ENCODE measurements around the gene STAB1. TPM values are rescaled to one million over a fixed set of nuclear protein-coding genes. Genes with fewer than 3 reads are reported as not detected.

STAB1 gene
- total and polyA plus RNA-seq, 2 of the 13 experiments (the other 11 are each of a cell fraction or from before 2014, with no cell fraction given): 0.09 to 0.34 TPM

DNA sequence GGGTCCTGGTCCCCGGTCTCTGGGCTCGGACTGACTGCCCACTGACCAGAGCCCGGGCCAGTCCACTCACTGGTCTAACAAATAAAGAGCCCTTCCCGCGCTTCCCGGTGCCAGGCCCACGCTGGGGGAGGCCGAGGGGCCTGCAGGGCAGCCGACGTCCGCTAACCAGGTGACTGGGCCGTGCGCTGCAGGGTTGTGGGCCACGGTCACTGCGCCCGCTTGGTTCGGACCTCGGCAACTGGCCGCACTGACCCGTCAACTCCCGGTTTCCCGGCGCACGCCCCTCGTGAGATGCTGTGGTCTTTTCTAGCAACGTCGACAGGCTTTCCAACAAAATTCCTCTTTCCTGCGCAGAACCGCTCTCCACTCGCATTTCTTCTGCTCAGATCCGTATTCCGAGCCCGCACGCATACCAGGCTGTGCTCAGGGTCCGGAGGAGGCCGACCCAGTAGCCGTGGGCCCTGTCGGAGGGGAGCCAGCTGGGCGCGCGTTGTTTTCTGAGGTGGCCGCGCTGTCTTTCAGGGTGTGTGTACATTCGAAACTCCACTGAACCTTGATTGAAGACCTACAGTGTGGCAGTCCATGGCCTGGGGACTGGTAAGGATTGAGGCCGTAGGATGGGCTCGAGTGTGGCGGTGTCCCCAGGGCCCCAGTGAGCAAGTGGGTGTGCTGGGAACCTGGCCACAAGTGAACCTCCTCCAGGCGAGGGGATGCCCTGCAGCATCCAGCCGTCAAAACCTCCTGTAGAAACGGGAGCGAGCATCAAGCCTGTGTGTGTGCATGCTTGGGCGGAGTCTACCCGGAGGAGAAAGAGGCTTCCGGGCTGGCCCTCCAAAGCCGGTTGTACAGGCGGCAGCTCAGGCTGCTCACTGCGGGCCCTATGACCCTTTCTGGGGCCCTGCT is 39.4 kb downstream of the STAB1 start (continued):
- 0 out of 2 replicates have a peak, but pooled peaks have one; percentile 17 for TF ChIP-seq ZSCAN21 (CRISPR knock-in tag; IDR thresholded peaks at IDR 0.05; ENCODE audit: borderline replicate concordance)
- TF ChIP-seq SETDB1 (CRISPR knock-in tag; IDR thresholded peaks at IDR 0.05; ENCODE audit: borderline replicate concordance): no peak
- no peak for TF ChIP-seq CBX2 (IDR thresholded peaks at IDR 0.05; ENCODE audit: low read depth, low read length)
- TF ChIP-seq CBX2 (CRISPR knock-in tag; IDR thresholded peaks at IDR 0.05; ENCODE audit: low read depth): no peak
- TF ChIP-seq WIZ (CRISPR knock-in tag; IDR thresholded peaks at IDR 0.05): peak; percentile 18; the same call in 1 of the 2 replicates
- no peak for TF ChIP-seq ZNF879 (CRISPR knock-in tag; IDR thresholded peaks at IDR 0.05)
- TF ChIP-seq, protein P1, sequence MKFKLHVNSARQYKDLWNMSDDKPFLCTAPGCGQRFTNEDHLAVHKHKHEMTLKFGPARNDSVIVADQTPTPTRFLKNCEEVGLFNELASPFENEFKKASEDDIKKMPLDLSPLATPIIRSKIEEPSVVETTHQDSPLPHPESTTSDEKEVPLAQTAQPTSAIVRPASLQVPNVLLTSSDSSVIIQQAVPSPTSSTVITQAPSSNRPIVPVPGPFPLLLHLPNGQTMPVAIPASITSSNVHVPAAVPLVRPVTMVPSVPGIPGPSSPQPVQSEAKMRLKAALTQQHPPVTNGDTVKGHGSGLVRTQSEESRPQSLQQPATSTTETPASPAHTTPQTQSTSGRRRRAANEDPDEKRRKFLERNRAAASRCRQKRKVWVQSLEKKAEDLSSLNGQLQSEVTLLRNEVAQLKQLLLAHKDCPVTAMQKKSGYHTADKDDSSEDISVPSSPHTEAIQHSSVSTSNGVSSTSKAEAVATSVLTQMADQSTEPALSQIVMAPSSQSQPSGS (CRISPR knock-in tag; IDR thresholded peaks at IDR 0.05): no peak
- TF ChIP-seq ADNP (CRISPR knock-in tag; IDR thresholded peaks at IDR 0.05): no peak
- TF ChIP-seq IKZF1 (IDR thresholded peaks at IDR 0.05): no peak
- no peak for TF ChIP-seq ZNF562 (CRISPR knock-in tag; IDR thresholded peaks at IDR 0.05; ENCODE audit: borderline replicate concordance)
- no peak for TF ChIP-seq PHF5A (CRISPR knock-in tag; IDR thresholded peaks at IDR 0.05; ENCODE audit: low read depth, unreplicated experiment)
- TF ChIP-seq PHF20 (CRISPR knock-in tag; IDR thresholded peaks at IDR 0.05): peak; percentile 40
- no peak for TF ChIP-seq CHCHD3 (CRISPR knock-in tag; IDR thresholded peaks at IDR 0.05)
- TF ChIP-seq ASH2L (IDR thresholded peaks at IDR 0.05; ENCODE audit: insufficient read length, low read depth, low read length): no peak
- TF ChIP-seq, protein P2, sequence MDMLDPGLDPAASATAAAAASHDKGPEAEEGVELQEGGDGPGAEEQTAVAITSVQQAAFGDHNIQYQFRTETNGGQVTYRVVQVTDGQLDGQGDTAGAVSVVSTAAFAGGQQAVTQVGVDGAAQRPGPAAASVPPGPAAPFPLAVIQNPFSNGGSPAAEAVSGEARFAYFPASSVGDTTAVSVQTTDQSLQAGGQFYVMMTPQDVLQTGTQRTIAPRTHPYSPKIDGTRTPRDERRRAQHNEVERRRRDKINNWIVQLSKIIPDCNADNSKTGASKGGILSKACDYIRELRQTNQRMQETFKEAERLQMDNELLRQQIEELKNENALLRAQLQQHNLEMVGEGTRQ (IDR thresholded peaks at IDR 0.05; ENCODE audit: low read depth, low read length): no peak
- TF ChIP-seq, protein P2 (CRISPR knock-in tag; IDR thresholded peaks at IDR 0.05; ENCODE audit: borderline replicate concordance): no peak; the same call in 1 of the 2 replicates
- no peak for TF ChIP-seq MAFK (conservative IDR thresholded peaks at IDR 0.05 in 1 of 2, IDR thresholded peaks at IDR 0.05 in 1 of 2; ENCODE audit: low read length in 2 of 2)
- TF ChIP-seq RAD51 (IDR thresholded peaks at IDR 0.05; ENCODE audit: borderline replicate concordance): no peak
- TF ChIP-seq KDM1A (CRISPR knock-in tag; IDR thresholded peaks at IDR 0.05): no peak
- no peak for TF ChIP-seq CENPX (CRISPR knock-in tag; IDR thresholded peaks at IDR 0.05)
- no peak for TF ChIP-seq ZMYM4 (CRISPR knock-in tag; IDR thresholded peaks at IDR 0.05)
- 0 out of 2 replicates have a peak, but pooled peaks have one; percentile 10 for TF ChIP-seq ZNF674 (CRISPR knock-in tag; IDR thresholded peaks at IDR 0.05; ENCODE audit: low read depth)
- no peak for TF ChIP-seq ZSCAN29 (CRISPR knock-in tag; conservative IDR thresholded peaks at IDR 0.05)
- peak; percentile 63; the same call in 1 of the 2 replicates for TF ChIP-seq ZNF547 (CRISPR knock-in tag; IDR thresholded peaks at IDR 0.05)
- TF ChIP-seq ZNF230 (CRISPR knock-in tag; IDR thresholded peaks at IDR 0.05): peak; percentile 12; the same call in 1 of the 2 replicates
- TF ChIP-seq PHF21A (CRISPR knock-in tag; IDR thresholded peaks at IDR 0.05): no peak; the same call in 1 of the 2 replicates
- TF ChIP-seq ZNF432 (CRISPR knock-in tag; IDR thresholded peaks at IDR 0.05; ENCODE audit: borderline replicate concordance): no peak
- peak; percentile 15 for TF ChIP-seq YY1 (IDR thresholded peaks at IDR 0.05; ENCODE audit: insufficient read depth, insufficient replicate concordance, low read depth, low read length)
- TF ChIP-seq POLR2AphosphoS2 (IDR thresholded peaks at IDR 0.05; ENCODE audit: low read depth, low read length): no peak

All from HepG2 (cell line).